ENCODE results near the gene CYTH4. TPM values are rescaled to one million over a fixed set of nuclear protein-coding genes. Genes with fewer than 3 reads are reported as not detected.
"Not testable (repeated sequence)": the region's sequence is repeated elsewhere in the genome, so short reads cannot be mapped to it uniquely, and the experiment has no call there.

The CYTH4 gene
- total RNA-seq, 6 donors from 2014 or later: 16.7 to 71.2 (median 44.7) TPM

- peak; percentile 79 to 84 for ATAC-seq (ENCODE audit: low FRiP score in 2 of 2)
- DNase-seq: peak; percentile 89 to 90
- Histone ChIP-seq H3K9me3 (no peaks in the 10 kb centered on the region), H3K27me3 (no peaks in the 10 kb centered on the region), H3K4me3 (peak within 1 kb of the TSS; percentile 8 to 55 (median 49)), H3K27ac (peak within 1 kb of the TSS; percentile 81 to 91 (median 83)), H3K36me3 (no peaks in the 10 kb centered on the region), H3K4me1 (peaks cover 9 to 34% (median 20%) of the 10 kb centered on the region in 4 donors)
- WGBS, 2 donors: 15 to 27% methylated on average over 8 to 23 of the region's 23 CpGs
- TF ChIP-seq POLR2A (IDR thresholded peaks at IDR 0.05) (peak in 2 of 4 donors; percentile 22 to 62), POLR2AphosphoS5 (IDR thresholded peaks at IDR 0.05) (peak; percentile 11 to 57), EP300 (IDR thresholded peaks at IDR 0.05) (no peak)
Measured at GRCh38 chr22:37244114-37244921, 38.0 kb upstream of the CYTH4 start, which contains the start of gene RAC2. TSS of gene RAC2 (minus strand) at chr22:37244269. CDS start at chr22:37244148, 121 bp downstream.

- H3K36me3 ChIP-seq: no peaks in the 10 kb centered on the region
- H3K9me3 ChIP-seq: no peaks in the 10 kb centered on the region
- H3K4me1 ChIP-seq: peaks cover 9 to 34% (median 20%) of the 10 kb centered on the region in 4 donors
- 52 to 61% methylated on average over 16 to 21 of the region's 22 CpGs for WGBS, 2 donors
- DNase-seq: peak in 1 of 2 donors; percentile 22
- no peaks in the 10 kb centered on the region for H3K27me3 ChIP-seq
- no peak overlapping the region for H3K4me3 ChIP-seq
- H3K27ac ChIP-seq: peak overlapping the region; percentile 81 to 91 (median 83)
- no peak for ATAC-seq (ENCODE audit: low FRiP score in 2 of 2)
- no peak for TF ChIP-seq EP300 (IDR thresholded peaks at IDR 0.05)
- TF ChIP-seq CTCF (IDR thresholded peaks at IDR 0.05): no peak
- no peak for TF ChIP-seq POLR2A (IDR thresholded peaks at IDR 0.05)
- no peak for TF ChIP-seq POLR2AphosphoS5 (IDR thresholded peaks at IDR 0.05)
Measured at GRCh38 chr22:37244922-37245722, 37.2 kb upstream of the CYTH4 start.

- Histone ChIP-seq H3K36me3 (no peaks in the 10 kb centered on the region), H3K27me3 (no peaks in the 10 kb centered on the region), H3K4me1 (peaks cover 9 to 33% (median 20%) of the 10 kb centered on the region in 4 donors), H3K9me3 (no peaks in the 10 kb centered on the region), H3K27ac (peak overlapping the region in 3 of 4 donors; percentile 83 to 91 (median 83)), H3K4me3 (no peak overlapping the region)
- TF ChIP-seq CTCF (IDR thresholded peaks at IDR 0.05) (no peak), POLR2AphosphoS5 (IDR thresholded peaks at IDR 0.05) (no peak), EP300 (IDR thresholded peaks at IDR 0.05) (no peak), POLR2A (IDR thresholded peaks at IDR 0.05) (no peak)
- no peak for DNase-seq
- no peak for ATAC-seq (ENCODE audit: low FRiP score in 2 of 2)
- WGBS, 2 donors: 71 to 73% methylated on average over 6 of the region's 6 CpGs
Measured at GRCh38 chr22:37245740-37246139, 36.6 kb upstream of the CYTH4 start.

- H3K4me1 ChIP-seq: peaks cover 6 to 17% (median 13%) of the 10 kb centered on the region in 4 donors
- H3K27me3 ChIP-seq: no peaks in the 10 kb centered on the region
- 66 to 73% methylated on average over 6 of the region's 6 CpGs for WGBS, 2 donors
- H3K27ac ChIP-seq: no peak overlapping the region
- peak in 1 of 2 donors; percentile 8 for DNase-seq
- no peaks in the 10 kb centered on the region for H3K36me3 ChIP-seq
- ATAC-seq (ENCODE audit: low FRiP score in 2 of 2): no peak
- TF ChIP-seq EP300 (IDR thresholded peaks at IDR 0.05) (no peak), POLR2A (IDR thresholded peaks at IDR 0.05) (no peak), POLR2AphosphoS5 (IDR thresholded peaks at IDR 0.05) (no peak), CTCF (IDR thresholded peaks at IDR 0.05) (no peak)
- no peak overlapping the region for H3K4me3 ChIP-seq
- no peaks in the 10 kb centered on the region for H3K9me3 ChIP-seq
Measured at GRCh38 chr22:37248251-37248650, 34.1 kb upstream of the CYTH4 start.

GRCh38 chr22:37249986-37250385 is 32.3 kb upstream of the CYTH4 start:
- 80 to 81% methylated on average over 12 of the region's 12 CpGs for WGBS, 2 donors
- ATAC-seq (ENCODE audit: low FRiP score in 2 of 2) (no peak), DNase-seq (peak in 1 of 2 donors; percentile 17)
- H3K27ac ChIP-seq: no peak overlapping the region
- H3K9me3 ChIP-seq: no peaks in the 10 kb centered on the region
- no peaks in the 10 kb centered on the region for H3K27me3 ChIP-seq
- H3K4me1 ChIP-seq: peaks cover 0 to 3% (median 2%) of the 10 kb centered on the region in 4 donors
- no peak overlapping the region for H3K4me3 ChIP-seq
- no peaks in the 10 kb centered on the region for H3K36me3 ChIP-seq
- TF ChIP-seq POLR2A (IDR thresholded peaks at IDR 0.05): no peak
- no peak for TF ChIP-seq EP300 (IDR thresholded peaks at IDR 0.05)
- no peak for TF ChIP-seq CTCF (IDR thresholded peaks at IDR 0.05)
- TF ChIP-seq POLR2AphosphoS5 (IDR thresholded peaks at IDR 0.05): no peak

GRCh38 chr22:37251836-37252235 is 30.5 kb upstream of the CYTH4 start:
- H3K27me3 ChIP-seq; DNase-seq; H3K4me3 ChIP-seq; ATAC-seq (ENCODE audit: low FRiP score in 2 of 2); H3K36me3 ChIP-seq; H3K27ac ChIP-seq; H3K9me3 ChIP-seq; H3K4me1 ChIP-seq: not testable (repeated sequence)
- 84 to 86% methylated on average over 8 of the region's 8 CpGs for WGBS, 2 donors

Measured in upper lobe of left lung (tissue), 6 donors.